Measurements from ENCODE around the gene HAND1.

The HAND1 gene

GRCh38 chr5:154449786-154450185 lies 28.2 kb downstream of the HAND1 start:
- no peak for DNase-seq

GRCh38 chr5:154447089-154447725 lies 30.8 kb downstream of the HAND1 start:
- no peak for DNase-seq

GRCh38 chr5:154446195-154447088 lies 31.6 kb downstream of the HAND1 start:
- peak; percentile 10 to 18 for DNase-seq

GRCh38 chr5:154445422-154446194 lies 32.4 kb downstream of the HAND1 start, which contains the start of gene SAP30L:
Gene SAP30L (plus strand): TSS chr5:154445997. CDS start chr5:154446605, 608 bp downstream.
- peak; percentile 94 to 95 for DNase-seq

GRCh38 chr5:154444556-154445421 lies 33.2 kb downstream of the HAND1 start:
- DNase-seq: peak in 1 of 2 donors; percentile 7

- no peak for DNase-seq
These were observed 35.2 kb downstream of the HAND1 start for GRCh38 chr5:154442801-154443200.

- no peak for DNase-seq
These were observed 37.5 kb downstream of the HAND1 start for GRCh38 chr5:154440540-154440939.

GRCh38 chr5:154437281-154437965 lies 40.6 kb downstream of the HAND1 start:
- DNase-seq: no peak

GRCh38 chr5:154435226-154435625 lies 42.8 kb downstream of the HAND1 start:
- no peak for DNase-seq

GRCh38 chr5:154430961-154431630 lies 46.9 kb downstream of the HAND1 start:
- no peak for DNase-seq

GRCh38 chr5:154430466-154430865 lies 47.6 kb downstream of the HAND1 start:
- no peak for DNase-seq

GRCh38 chr5:154429341-154429740 lies 48.7 kb downstream of the HAND1 start:
- DNase-seq: no peak

- DNase-seq: no peak
These were observed 49.8 kb downstream of the HAND1 start for GRCh38 chr5:154428208-154428607.

All from stimulated activated CD4-positive, alpha-beta T cell treated with anti-CD3 and anti-CD28 coated beads, Interleukin-2, amount 100 ng/mL, for 48 hours (primary cell).